IPS-NIHi7 (cell line): ENCODE data around the gene DGKG.
A peak's percentile ranks its signal among the peaks of the same experiment; 100 is the strongest.

Source experiments
- DNase-seq: peaks from one replicate; pipeline ENCODE4 v3.0.0; 2012; ENCODE audit warnings: mixed read lengths; ENCODE audit errors: extremely low spot score

Gene DGKG

DNA sequence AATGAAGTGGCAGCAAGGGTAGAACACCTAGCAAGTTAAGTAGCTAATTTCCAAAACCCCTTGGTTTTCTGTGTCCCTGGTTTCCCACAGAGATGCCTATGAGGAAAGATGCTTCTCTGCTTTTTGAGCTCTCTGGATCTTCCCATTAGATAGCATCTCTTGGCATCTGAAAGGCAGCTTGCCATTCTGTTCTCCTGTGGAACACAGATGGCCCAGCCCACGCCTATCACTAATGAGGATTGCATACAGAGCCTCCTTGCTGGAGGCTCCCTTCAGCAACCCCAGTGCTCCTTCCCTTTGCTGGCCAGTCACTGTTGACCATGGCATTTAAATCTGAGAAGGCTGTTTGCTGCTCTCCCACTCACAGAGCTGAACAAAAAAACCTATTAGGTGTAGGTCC, 218.8 kb downstream of the DGKG start:
- DNase-seq, result no peak

DNA sequence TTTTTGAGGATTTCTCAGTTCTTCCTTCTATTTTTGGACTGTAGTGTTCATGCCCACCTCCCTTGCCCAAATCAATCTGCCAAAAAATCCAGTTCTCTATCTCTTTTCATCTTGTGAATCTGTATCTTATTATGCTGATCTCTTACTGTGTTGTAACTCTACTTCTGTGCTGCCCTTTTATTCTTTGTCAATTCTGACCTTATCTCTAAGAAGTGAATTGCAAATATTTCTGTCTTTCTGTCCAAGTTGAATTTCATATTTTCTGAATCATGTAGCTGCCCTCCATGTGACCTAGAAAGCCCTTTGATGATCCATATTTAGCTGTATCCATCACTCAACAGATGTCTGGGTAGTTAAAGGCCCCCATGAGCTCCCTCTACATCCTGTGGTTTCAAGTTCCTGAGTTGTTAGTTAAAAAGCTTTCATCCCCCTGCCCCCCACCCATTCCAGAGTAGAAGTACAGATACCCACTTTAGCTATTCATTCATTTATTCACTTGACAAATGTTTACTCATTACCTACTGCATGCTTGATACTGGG, 219.6 kb downstream of the DGKG start:
- DNase-seq, result no peak

DNA sequence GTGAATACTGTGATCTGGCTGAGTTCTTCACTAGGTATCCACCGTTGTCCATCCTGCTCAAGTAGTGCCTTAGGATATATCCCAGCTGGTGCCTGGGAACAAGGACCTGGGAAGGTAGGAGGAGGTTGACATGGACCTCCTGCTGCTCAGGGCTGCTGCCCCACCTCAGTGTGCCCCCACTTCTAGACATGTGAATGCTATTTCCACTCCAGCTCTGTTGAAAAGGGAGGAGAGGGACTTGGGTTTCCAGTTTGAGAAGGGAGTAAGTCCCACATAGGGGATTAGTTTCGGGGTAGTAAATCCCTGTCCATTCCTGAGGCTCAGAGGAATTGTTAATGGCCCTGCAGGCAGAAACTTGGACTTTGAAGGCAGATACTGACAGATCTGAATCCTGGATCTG, 220.2 kb downstream of the DGKG start:
- no peak for DNase-seq

DNA sequence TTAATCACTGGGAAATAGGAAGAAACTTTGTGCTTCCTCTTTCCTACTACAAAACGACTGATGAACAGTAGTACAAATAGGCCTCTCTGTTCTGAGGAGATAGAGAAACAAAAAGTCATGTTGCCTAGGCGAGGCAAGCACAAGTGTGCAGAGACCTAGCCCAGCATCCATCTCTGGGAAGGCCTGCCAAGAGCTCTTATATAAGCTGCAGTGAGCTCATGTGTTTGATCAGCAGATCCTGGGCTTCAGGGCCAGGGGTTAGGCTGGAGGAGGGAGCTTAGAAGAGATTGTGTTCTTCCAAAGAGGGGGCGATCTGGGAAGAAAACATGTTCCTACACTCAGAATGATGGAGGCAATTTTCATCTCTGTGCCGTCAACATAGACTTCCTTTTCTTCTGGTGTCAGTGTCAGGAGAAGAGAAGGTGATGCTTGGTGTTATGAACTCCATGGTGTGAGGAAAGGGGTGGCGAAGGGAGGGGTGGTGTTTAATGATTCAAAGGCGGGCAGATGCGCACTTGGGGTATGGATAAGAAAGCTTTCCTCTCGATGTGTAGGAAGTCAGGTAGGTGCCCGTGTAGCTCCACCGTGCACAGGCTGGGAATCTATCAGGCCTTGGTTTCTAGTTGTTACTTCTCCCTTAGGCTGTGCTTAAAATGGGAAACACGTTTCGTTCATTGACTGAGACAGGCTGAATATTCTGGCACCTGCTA, 223.6 kb downstream of the DGKG start:
- no peak for DNase-seq

DNA sequence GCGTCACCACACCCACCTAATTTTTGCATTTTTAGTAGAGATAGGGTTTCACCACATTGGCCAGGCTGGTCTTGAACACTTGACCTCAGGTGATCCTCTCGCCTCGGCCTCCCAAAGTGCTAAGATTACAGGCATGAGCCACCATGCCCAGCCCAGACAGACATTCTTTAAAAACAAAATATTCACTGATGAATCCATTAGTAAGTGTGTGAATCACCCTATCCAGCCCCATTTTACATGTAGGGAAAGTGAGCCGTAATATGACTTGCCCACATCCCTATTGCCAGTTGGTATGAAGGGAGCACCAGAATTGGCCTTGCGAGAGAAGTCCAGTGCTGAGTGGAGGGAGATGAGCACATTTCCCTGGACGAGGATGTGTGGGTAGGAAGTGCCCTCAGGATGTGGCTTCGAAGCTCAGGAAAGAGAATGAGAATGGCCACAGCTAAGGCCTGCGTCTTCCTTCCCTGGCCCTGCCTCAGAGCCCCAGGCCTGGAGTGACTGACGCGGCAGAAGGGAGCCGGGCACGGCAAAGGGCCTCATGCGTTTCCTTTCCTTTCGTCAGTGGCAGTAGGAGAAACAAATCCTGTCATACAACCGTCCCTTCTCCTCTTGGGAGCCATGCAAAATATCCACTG, 224.9 kb downstream of the DGKG start:
- no peak for DNase-seq

DNA sequence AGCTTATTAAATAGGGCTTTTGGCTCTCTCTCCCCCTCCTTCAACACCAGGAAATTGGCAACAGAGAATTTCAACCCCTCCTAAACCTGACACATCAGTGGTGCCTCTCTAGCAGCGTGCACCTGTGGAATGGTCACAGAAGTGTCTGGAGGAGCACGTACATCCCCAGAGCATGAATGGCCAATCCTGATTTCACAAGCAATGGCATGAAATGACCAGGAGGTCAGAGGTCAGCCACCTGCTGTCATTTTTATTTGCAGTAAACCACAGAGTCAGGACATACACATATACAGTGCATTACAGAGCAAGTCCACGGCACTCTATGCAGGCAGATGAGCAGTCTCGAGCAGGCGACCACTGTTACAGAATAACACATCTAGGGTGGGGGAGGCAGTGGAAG, 228.1 kb downstream of the DGKG start:
- DNase-seq, result no peak

DNA sequence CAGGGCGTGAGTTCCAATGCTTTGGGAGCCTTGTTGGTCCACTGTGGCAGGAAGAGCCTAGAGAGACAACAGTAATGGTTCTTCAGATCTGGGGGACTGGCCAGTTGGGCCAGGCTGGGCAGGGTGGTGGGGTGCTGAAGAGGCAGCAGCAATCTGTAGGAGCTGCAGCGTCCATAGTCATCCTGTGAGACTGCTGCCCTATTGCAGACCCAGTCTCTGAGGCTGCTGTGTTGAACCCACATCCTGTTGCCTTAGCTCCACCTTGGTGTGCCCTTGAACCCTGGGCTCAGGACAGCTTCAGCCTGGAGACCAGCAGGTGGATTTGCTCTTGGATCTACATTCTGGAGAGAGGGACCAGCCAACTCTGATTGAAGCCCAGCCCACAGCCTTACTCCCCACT, 229.5 kb downstream of the DGKG start:
- no peak for DNase-seq

DNA sequence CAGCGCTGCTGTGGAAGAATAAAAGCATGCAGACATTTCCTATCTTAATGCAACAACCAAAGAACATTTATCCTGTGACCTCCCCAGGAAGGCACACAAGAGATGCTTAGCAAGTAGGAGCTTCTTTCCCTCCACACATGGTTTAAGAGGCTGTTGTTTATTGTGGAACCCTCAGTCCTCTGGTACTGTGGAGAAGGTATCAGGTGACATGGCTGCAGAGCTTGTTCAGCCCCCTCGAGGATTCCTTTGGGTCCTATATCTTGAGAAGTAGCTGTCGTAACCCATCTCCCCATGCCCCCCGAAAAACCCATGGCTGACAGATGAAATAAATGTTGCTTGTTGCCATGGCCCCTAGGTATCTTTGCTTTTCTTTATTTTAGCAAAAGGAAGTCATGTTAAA, 232.8 kb downstream of the DGKG start:
- no peak for DNase-seq

DNA sequence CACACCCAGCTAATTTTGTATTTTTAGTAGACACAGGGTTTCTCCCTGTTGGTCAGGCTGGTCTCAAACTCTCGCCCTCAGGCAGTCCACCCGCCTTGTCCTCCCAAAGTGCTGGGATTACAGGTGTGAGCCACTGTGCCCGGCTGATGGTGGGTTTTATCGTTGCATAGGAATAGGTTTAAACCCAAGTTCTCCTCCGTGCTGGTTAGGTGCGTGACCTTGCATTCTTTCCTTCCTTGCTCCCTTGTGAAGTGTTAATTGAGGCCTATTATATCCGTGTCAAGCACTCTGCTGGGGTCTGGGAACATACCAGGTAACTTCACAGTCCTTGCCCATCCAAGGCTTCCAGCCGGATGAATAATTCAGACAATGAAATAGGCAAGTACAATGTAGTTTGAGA, 233.9 kb downstream of the DGKG start:
- DNase-seq, result peak; percentile 46

DNA sequence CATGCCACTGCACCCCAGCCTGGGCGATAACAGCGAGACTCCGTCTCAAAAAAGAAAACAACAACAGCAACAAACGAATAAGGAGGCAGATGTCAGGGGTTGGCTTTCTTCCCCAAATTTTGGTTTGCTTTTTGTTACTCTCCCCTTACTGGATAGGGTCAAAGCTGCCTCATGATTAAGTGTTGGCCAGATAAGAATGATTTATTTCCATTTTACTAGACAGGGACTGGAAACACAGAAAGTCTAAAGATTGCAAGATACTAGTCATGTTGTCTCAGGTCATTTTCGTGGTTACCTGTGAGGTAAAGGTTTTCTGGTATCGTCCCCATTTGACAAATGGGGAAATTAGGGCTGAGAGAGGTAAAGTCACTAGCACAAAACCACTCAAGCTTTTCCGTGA, 234.6 kb downstream of the DGKG start:
- no peak for DNase-seq

DNA sequence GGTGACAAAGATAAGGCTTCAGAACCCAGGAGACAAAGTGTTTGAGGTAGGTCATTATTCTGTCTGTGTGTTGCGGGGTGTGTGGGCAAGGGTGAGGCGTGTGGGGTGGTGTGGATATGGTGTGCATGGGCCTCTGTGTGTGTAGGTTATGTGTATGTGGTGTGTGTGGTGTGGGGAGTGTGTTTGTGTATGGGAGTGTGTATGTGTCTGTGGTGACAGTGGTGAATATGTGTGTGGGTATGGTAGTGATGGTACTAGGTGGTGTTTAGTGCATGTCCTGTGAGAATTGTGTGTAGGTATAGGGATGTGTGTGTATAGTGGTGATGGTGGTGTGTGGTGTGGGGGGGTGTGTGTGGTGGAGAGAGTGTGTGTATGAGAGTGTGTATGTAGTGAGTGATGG, 236.9 kb downstream of the DGKG start:
- DNase-seq, result no peak

DNA sequence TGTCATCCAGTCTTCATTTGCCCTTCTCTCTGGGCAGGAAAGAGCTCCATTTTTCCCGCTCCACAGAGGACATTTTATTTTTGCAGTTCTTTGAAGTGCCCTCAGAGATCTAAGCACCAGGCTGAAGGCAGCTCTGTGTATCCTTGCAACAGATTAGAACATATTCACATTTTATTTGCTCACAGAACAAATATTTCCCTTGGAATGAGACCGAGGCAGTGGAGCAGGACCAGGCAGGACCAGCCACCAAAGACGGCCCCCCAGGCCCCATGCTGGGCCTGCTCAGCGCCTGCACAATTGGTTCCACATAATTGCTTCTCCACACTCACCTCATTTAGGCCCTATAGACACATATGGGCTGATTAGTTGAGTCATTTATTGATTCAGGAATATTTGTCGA, 237.4 kb downstream of the DGKG start:
- no peak for DNase-seq

DNA sequence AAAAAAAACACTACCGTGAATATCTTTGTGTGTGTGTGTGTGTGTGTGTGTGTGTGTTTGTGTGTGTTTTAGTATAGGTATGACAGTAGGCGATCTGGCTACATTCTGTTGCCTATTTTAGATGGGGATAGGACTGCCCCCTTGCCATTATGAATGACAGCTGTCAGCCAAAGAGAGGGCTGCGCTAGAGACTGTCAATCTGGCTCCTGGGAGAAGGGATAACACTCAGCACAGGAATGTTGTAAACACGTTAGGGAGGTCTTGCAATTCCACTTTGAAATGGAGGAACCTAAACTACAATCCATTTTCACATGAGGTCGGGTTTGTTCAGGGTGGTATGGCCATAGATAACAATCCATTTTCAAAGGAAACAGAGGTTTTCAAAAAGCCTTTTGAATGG, 239.0 kb downstream of the DGKG start:
- DNase-seq, result no peak

DNA sequence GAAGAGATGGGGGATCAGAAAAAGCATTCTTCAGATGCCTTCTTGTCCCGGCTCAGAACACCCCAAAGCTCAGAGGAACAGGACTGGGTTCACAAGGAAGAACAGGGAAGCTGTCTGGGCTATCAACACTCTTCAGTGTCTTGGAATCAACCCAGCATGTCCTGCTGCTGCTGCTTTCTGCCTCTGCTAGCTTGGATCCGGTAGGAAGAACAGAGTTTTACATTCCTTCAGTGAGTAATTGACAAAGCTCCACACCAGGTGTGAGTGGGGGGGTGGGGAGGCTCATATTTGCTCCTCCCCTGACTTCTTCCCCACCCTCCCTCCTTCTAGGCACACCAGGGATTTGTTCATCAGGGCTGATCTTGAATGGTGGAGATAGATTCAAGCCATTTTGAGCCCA, 240.1 kb downstream of the DGKG start:
- peak; percentile 54 for DNase-seq

DNA sequence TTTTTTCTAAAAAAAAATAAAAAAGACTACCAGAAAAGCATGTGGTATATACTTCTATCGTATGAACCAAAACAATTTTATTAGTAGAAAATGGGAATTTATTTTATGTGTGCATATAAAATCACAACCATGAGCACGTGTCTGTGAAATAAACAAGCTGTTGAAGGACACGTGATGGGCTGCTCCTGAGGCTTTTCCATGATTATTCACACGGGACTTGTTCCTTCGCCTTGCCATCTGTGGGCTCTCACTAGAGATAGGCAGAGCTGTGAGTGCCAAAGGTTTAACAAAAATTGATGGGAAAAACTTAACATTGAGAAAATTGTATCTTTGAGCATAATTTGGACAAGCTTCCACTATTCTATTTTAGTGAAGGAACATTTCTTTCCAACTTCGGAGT, 240.8 kb downstream of the DGKG start:
- no peak for DNase-seq

DNA sequence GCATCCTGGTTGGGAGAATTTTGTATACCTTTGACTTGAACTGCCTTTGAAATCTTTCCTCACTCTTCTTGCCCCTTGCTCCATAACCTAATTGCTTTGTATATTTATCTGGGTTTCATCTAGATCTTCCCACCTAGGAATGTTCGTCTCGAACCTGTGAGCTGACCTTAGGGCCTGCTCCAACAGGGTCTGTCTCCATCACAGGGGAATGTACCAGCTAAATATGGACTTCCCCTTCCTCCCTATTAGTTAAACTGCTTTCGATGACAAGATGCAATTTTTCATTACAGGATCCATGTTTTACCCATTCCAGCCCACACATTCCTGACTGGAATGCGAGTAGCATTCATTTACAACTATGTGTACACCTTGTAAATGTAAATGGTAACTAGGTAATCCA, 242.5 kb downstream of the DGKG start:
- no peak for DNase-seq

DNA sequence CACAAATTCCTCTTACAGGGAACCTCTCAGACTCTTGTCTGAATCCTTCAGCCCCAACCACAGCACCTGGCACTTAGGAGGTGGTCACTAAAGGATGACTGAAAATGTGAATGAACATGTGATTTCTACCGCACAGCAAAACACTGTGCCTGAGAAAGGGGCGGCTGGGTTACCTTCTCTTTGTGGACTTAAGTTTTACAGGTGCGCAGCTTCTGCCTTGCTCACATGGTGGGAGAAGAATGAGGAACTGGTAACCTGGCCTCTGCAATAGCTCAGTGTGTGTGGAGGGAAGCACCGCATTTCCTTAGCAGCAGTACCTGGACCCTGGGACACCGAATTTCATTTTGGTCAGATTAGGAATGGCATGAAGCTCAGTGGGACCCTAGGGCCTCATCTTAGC, 243.3 kb downstream of the DGKG start:
- DNase-seq, result no peak

DNA sequence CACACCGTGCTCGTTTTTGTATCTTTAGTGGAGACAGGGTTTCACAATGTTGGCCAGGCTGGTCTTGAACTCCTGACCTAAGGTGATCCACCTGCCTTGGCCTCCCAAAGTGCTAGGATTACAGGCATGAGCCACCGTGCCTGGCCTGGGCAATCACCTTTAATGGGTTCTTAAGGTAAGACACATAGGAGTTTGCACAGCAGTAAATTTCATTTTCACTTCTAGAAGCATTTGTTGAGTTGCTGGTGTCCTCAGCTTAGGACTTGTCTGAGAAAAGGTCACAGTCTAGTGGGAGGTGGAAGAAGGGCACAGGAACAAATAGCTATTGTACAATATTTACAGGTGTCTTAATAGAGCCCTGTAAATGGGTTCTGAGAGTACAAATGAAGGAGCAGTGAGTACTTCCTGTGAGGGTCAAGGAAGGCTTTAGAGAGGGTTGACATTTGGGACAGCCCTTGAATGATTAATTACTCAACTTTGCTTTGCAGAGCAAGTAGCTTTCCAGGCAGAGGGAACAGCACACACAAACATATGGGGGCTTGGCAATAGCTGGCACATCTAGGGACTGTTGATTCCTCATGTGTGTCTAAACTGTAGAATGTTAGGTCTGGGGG, 244.4 kb downstream of the DGKG start:
- DNase-seq, result no peak

DNA sequence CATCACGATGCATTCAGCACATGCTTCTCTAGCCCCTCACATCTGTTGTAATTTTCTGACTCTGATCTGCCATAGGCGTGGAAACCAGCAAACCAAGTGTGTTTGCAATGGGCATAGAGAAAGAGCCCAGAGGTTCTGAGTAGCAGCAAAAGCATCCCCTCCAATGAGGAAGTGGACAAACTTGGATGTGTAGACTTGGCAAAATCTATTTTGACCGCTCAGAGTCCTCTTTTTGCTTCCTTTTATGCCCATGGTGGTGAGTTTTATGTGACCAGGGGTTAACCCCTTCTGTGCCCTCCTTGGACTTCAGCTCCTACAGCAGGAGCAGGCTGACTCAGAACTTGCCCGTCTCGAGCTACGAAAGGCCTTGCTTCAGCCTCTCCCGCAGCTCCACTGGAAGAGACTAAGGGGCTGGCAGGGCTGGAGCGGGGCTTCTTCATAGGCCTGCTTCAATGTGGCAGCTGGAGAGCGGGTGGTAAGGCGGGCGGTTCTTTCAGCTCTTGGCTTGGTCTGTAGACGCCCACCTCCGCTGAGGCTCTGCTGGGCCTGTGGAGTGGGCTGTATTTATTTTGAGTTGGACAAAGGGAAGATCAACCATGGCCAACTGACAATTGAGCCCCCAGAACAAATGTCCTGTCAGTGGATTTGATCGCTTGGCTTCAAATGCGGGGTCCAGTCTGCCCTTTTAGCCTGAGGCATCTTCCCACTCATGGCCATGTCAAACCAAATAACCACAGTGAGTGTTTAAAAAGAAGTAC, 246.6 kb downstream of the DGKG start:
- DNase-seq, result no peak

DNA sequence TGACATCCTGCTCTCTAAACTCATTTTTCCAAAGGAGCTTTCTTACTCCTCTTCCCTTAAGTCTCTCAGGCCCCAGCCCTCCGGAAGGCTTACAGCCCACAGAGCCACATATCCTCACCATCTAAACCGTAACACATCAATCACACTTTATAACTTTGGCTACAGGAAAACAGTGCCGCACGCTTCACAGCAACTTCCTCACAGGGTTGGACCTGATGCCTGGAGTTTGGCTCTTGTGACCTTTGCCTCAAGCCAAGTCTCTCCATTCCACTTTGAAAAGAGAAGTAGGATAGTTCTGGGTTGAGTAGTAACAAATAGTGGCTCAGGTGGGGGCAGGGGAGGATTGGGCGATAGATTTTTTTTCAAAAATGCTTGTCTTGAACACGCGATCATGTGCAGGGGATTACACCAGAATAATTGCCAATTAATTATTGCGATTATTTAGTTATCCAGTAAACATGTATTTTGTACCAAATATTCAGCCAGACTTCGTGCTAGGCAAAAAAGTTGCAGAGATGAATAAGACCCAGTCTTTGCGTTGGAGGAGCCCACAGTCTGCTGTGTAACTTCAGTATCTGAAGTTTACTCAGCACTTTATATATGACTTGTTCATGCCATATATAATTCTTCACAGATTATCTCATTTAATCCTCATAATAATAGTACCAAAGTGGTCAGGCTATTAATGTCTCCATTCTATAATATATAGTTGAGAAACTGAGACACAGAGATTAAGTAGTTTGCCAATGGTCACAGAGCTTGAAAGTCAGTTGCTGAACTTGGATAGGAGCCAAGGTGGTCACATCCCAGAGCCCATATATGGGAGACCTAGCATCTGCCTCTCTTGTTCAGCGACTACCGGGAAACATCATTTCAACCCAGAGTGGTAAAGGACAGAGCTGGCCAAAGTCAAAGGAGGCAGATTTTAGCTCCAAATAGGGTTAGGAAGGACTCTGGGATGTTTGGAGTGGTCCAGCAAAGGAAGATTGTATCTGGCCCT, 250.8 kb downstream of the DGKG start:
- no peak for DNase-seq
